Measurements from ENCODE around the gene ATP9B.

ATP9B gene

DNA sequence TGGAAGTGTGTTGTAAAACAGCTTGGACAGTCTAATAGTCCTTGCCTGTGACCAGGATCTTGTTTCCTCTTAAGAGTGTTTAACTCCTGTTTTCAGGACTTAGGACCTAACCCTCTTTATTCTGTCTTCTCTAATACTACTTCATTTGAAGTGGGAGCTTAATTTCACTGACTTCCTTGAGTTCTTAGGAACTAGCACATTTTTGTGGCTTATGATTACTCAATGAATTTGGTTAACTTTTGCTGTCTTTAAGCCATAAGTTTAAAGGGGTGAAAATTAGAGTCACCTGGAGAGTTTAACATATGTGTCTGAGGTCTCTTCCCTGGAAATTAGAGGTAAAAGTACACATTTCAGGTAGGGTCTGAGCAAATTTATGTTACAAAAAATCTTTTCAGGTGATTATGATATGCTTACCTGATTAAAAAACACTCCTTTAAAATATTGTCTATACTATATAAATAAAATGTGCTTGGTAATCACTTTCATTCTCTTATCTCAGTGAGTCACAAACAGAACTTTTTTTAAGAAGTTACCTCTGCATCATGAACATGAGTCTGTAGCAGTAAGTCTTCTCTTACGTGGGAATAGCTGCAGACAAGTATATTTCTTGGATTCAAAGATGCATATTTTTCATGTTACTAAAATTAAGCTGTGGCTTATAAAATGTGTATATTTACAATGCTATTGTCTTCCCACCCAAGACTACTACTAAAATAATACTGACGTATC is 52.7 kb downstream of the ATP9B start:
- TF ChIP-seq, protein P1, sequence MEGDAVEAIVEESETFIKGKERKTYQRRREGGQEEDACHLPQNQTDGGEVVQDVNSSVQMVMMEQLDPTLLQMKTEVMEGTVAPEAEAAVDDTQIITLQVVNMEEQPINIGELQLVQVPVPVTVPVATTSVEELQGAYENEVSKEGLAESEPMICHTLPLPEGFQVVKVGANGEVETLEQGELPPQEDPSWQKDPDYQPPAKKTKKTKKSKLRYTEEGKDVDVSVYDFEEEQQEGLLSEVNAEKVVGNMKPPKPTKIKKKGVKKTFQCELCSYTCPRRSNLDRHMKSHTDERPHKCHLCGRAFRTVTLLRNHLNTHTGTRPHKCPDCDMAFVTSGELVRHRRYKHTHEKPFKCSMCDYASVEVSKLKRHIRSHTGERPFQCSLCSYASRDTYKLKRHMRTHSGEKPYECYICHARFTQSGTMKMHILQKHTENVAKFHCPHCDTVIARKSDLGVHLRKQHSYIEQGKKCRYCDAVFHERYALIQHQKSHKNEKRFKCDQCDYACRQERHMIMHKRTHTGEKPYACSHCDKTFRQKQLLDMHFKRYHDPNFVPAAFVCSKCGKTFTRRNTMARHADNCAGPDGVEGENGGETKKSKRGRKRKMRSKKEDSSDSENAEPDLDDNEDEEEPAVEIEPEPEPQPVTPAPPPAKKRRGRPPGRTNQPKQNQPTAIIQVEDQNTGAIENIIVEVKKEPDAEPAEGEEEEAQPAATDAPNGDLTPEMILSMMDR (IDR thresholded peaks at IDR 0.05; ENCODE audit: low read depth, low read length) = no peak

DNA sequence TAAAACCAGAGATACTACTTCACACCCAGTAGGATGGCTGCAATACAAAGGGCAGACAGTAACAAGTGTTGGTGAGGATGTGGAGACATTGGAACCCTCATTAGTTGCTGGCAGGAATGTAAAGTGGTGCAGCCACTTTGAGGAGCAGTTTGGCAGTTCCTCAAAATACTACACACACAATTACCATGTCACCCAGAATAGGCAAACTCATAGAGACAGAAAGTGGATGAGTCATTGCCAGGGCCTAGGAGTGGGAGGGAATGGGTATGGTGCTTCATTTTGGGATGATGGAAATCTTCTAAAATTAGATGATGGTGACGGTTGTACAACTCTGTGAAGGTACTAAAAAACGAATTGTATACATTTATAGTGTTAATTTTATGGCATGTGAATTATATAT is 54.8 kb downstream of the ATP9B start:
- H3K9me3 ChIP-seq (ENCODE audit: severe bottlenecking) = no peaks in the 10 kb centered on the region
- DNase-seq = no peak
- TF ChIP-seq, protein P1 (IDR thresholded peaks at IDR 0.05; ENCODE audit: low read depth, low read length) = no peak

More for the DNA sequence above, 52.7 kb downstream of the ATP9B start:
- Histone ChIP-seq H3K4me3 (ENCODE audit: low read depth, low read length) (no peak overlapping the region), H3K27me3 (ENCODE audit: insufficient read depth, low read depth, severe bottlenecking) (no peaks in the 10 kb centered on the region), H3K27ac (no peak overlapping the region), H3K36me3 (peaks cover 9% of the 10 kb centered on the region), H3K9me3 (ENCODE audit: severe bottlenecking) (no peaks in the 10 kb centered on the region)
- no peak for DNase-seq

DNA sequence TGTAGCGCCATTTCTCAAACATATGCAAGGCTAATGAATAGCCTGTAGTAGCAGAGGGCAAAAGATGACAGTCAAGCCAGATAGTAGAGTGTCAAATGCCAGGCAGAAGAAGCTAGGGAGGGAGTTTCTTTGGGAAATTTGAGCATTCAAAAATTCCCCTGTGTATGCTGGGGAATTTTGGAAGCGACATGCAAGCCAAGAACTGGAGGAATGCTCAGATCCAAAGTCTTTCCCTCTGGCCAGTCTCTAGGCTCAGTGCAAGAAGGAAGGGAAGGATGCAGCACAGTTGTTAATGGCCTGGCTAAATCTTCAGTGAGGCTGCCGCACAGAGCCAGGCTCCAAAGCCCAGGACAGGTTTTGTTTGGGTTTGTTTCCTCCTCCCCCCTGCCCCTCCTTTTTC is 59.9 kb downstream of the ATP9B start:
- no peak for DNase-seq
- H3K36me3 ChIP-seq = peaks cover 8% of the 10 kb centered on the region
- TF ChIP-seq, protein P1 (IDR thresholded peaks at IDR 0.05; ENCODE audit: low read depth, low read length) = no peak

More for the DNA sequence above, 54.8 kb downstream of the ATP9B start:
- no peak overlapping the region for H3K4me3 ChIP-seq (ENCODE audit: low read depth, low read length)
- peaks cover 15% of the 10 kb centered on the region for H3K36me3 ChIP-seq
- no peak overlapping the region for H3K27ac ChIP-seq
- H3K27me3 ChIP-seq (ENCODE audit: insufficient read depth, low read depth, severe bottlenecking) = no peaks in the 10 kb centered on the region

DNA sequence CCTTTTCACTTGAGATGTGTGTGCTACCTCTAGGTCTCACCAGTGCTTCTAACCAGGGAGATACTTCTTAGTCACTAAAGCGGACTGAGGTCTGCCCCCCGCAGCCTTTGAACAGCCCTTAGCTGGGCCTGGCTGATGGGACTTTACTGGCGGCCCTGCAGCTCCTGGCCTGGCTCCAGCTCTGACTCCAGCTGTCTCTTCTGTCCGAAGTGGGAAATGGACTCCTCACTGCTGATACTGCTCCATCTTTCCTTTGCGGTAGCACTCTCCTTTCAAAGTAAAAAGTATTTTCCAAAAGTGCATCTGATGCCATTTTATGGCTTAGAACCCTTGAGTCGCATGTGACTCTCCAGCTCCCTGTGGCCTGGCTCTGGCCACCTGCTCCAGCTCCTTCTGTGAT is 64.5 kb downstream of the ATP9B start:
- TF ChIP-seq, protein P1 (IDR thresholded peaks at IDR 0.05; ENCODE audit: low read depth, low read length) = no peak
- Histone ChIP-seq H3K9me3 (ENCODE audit: severe bottlenecking) (no peaks in the 10 kb centered on the region), H3K36me3 (no peaks in the 10 kb centered on the region; the same call in 1 of the 2 replicates), H3K27me3 (ENCODE audit: insufficient read depth, low read depth, severe bottlenecking) (no peaks in the 10 kb centered on the region), H3K4me3 (ENCODE audit: low read depth, low read length) (no peak overlapping the region), H3K27ac (no peak overlapping the region)
- DNase-seq = no peak

More for the DNA sequence above, 59.9 kb downstream of the ATP9B start:
- Histone ChIP-seq H3K27me3 (ENCODE audit: insufficient read depth, low read depth, severe bottlenecking) (no peaks in the 10 kb centered on the region), H3K9me3 (ENCODE audit: severe bottlenecking) (no peaks in the 10 kb centered on the region), H3K27ac (no peak overlapping the region), H3K4me3 (ENCODE audit: low read depth, low read length) (no peak overlapping the region)

DNA sequence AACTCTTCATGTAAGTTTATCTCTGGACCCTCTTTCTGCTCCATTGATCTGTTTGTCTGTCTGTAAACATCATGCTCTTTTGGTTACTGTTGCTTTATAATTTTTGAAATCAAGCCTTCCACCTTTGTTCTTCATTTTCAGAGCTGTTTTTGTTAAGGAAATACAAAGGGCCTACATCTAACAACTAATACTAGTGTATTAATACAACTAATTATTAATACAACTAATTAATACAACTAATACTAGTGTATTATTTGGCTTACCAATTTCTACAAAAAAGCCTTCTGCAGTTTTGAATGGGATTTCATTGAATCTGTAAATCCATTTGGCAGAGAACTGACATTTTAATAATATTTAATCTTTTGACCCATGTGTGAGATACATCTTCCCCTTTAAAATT is 66.7 kb downstream of the ATP9B start:
- no peak overlapping the region for H3K4me3 ChIP-seq (ENCODE audit: low read depth, low read length)
- no peak for DNase-seq
- H3K9me3 ChIP-seq (ENCODE audit: severe bottlenecking) = no peaks in the 10 kb centered on the region
- no peak overlapping the region for H3K27ac ChIP-seq
- H3K27me3 ChIP-seq (ENCODE audit: insufficient read depth, low read depth, severe bottlenecking) = no peaks in the 10 kb centered on the region
- TF ChIP-seq, protein P1 (IDR thresholded peaks at IDR 0.05; ENCODE audit: low read depth, low read length) = no peak
- no peaks in the 10 kb centered on the region for H3K36me3 ChIP-seq

DNA sequence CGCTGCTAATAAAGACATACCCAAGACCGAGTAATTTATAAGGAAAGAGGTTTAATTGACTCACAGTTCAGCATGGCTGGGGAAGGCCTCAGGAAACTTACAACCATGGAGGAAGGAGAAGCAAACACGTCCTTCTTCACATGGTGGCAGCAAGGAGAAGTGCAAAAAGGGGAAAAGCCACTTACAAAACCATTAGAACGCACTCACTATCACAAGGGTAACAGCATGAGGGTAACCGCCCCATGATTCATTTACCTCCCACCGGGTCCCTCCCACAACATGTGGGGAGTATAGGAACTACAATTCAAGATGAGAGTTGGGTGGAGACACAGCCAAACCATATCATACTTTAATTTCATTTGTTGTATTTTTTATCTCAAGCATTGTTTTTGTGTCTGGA is 67.5 kb downstream of the ATP9B start:
- H3K27ac ChIP-seq = no peak overlapping the region
- no peaks in the 10 kb centered on the region for H3K9me3 ChIP-seq (ENCODE audit: severe bottlenecking)
- no peaks in the 10 kb centered on the region for H3K36me3 ChIP-seq
- H3K4me3 ChIP-seq (ENCODE audit: low read depth, low read length) = no peak overlapping the region
- TF ChIP-seq, protein P1 (IDR thresholded peaks at IDR 0.05; ENCODE audit: low read depth, low read length) = no peak
- DNase-seq = no peak
- no peaks in the 10 kb centered on the region for H3K27me3 ChIP-seq (ENCODE audit: insufficient read depth, low read depth, severe bottlenecking)

All from WERI-Rb-1 (cell line).